Skeletal muscle satellite cell (primary cell): ENCODE data around the gene DDX28.
"Not testable (repeated sequence)": the region's sequence is repeated elsewhere in the genome, so short reads cannot be mapped to it uniquely, and the experiment has no call there.

ENCODE experiments used
- H3K27me3 ChIP-seq: 2 replicates; pipeline ENCODE4 v1.7.0; 2013; ENCODE audit warnings: low read length; ENCODE audit not compliant: control insufficient read depth, insufficient read depth
- H3K36me3 ChIP-seq: 2 replicates; pipeline ENCODE4 v1.7.0; 2013; ENCODE audit warnings: mild to moderate bottlenecking, control low read depth, low read length; ENCODE audit not compliant: insufficient read depth
- H3K4me1 ChIP-seq: 2 replicates; pipeline ENCODE4 v1.7.0; 2013; ENCODE audit warnings: low read length; ENCODE audit not compliant: control insufficient read depth, insufficient read depth
- H3K4me2 ChIP-seq: 2 replicates; pipeline ENCODE4 v1.7.0; 2013; ENCODE audit warnings: mild to moderate bottlenecking, low read length
- H3K4me3 ChIP-seq: 2 replicates; pipeline ENCODE4 v1.7.0; 2013; ENCODE audit warnings: low read length
- H3K9ac ChIP-seq: 2 replicates; pipeline ENCODE4 v1.7.0; 2013; ENCODE audit warnings: mild to moderate bottlenecking, low read depth, low read length, moderate library complexity
- H3K9me3 ChIP-seq: replicated peaks from 2 replicates; pipeline ENCODE4 v1.7.0; 2013; ENCODE audit warnings: mild to moderate bottlenecking, control low read depth, low read length

DDX28 gene

DNA sequence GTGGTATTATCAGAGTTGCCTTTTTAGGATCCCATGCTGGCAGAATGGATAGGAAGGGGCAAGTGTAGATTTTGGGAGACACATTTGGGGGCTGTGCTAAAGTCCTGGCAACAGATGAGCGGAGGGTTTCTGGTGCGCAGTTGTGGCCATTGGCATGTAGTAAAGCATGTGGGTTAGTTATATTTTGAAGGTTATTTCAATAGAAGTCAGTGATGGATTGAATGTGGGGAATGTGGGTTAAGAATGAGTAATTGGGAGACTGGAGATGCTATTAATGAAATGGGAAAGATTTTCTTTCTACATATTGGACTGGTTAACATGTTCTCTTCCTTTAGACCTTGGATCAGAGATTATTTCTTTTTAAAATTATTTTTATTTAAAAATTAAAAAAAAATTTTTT is 10.1 kb upstream of the DDX28 start:
- Histone ChIP-seq H3K4me1 (no peaks in the 10 kb centered on the region), H3K9me3 (no peaks in the 10 kb centered on the region), H3K36me3 (peaks cover 7% of the 10 kb centered on the region), H3K9ac (no peak overlapping the region), H3K4me2 (no peak overlapping the region), H3K4me3 (no peak overlapping the region), H3K27me3 (no peaks in the 10 kb centered on the region)

DNA sequence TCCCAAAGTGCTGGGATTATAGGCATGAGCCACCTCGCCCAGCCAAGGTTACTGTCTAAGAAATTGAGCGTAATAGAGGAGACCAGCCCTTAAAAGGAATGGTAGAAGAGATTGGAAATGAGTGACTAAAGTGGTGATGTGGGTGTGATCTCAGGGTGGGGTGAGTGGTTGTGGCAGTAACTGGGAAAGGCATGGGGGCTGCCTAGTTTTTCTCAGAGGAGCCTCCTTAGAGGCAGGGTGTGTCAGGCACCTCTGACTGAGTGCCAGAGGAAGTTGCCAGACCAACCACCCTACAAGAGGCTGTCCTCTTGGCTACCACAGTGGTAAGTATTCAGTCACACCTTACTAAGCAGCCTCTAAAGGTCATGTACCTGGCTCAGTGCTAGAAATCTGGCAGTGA is 8.9 kb upstream of the DDX28 start:
- H3K36me3 ChIP-seq: peaks cover 7% of the 10 kb centered on the region
- no peak overlapping the region for H3K4me2 ChIP-seq
- H3K4me1 ChIP-seq: no peaks in the 10 kb centered on the region
- H3K9me3 ChIP-seq: no peaks in the 10 kb centered on the region
- H3K9ac ChIP-seq: no peak overlapping the region
- no peaks in the 10 kb centered on the region for H3K27me3 ChIP-seq
- no peak overlapping the region for H3K4me3 ChIP-seq

DNA sequence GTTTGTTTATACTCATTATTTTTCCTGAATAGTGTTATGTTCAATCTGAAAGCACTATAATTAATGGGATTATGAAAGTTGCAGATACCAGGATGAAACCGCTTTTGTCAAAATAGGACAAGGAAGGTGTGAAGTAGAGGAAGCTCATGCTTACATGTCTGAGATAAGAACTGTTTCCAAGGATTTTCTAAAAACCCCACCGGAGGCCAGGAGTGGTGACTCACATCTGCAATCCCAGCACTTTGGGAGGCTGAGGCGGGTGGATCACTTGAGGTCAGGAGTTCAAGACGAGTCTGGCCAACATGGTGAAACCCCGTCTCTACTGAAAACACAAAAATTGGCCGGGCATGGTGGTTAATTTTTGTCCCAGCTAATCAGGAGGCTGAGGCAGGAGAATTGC is 7.1 kb upstream of the DDX28 start:
- not testable (repeated sequence) for H3K36me3 ChIP-seq, H3K4me3 ChIP-seq, H3K4me1 ChIP-seq, H3K27me3 ChIP-seq, H3K9ac ChIP-seq, H3K9me3 ChIP-seq, H3K4me2 ChIP-seq

DNA sequence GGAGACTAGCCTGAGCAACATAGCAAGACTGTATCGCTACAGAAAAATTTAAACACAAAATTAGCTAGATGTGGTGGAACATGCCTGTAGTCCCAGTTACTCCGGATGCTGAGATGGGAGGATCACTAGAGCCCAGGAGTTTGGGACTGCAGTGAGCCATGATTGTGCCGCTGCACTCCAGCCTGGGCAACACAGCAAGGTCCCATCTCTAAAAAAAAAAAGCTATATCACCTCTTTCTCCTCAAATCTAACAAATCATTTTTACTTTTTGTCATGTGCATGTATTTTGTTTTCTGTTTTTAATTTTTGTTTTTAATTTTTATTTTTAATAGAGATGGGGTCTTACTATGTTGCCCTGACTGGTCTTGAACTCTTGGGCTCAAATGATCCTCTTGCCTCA is 6.0 kb upstream of the DDX28 start:
- H3K36me3 ChIP-seq: peaks cover 7% of the 10 kb centered on the region
- no peak overlapping the region for H3K4me3 ChIP-seq
- H3K4me2 ChIP-seq: no peak overlapping the region
- H3K27me3 ChIP-seq: no peaks in the 10 kb centered on the region
- no peak overlapping the region for H3K9ac ChIP-seq
- no peaks in the 10 kb centered on the region for H3K4me1 ChIP-seq
- no peaks in the 10 kb centered on the region for H3K9me3 ChIP-seq

GRCh38 chr16:68022278-68022727 is 729 bp downstream of the DDX28 start:
- Histone ChIP-seq H3K4me3 (peak overlapping the region; percentile 83), H3K4me1 (peaks cover 7% of the 10 kb centered on the region), H3K9me3 (no peaks in the 10 kb centered on the region), H3K4me2 (peak overlapping the region; percentile 92), H3K27me3 (no peaks in the 10 kb centered on the region), H3K36me3 (no peaks in the 10 kb centered on the region), H3K9ac (peak overlapping the region; percentile 92)

GRCh38 chr16:68021490-68021889 is 1.5 kb downstream of the DDX28 start:
- Histone ChIP-seq H3K27me3 (no peaks in the 10 kb centered on the region), H3K4me3 (no peak overlapping the region), H3K4me2 (peak overlapping the region; percentile 92), H3K9ac (no peak overlapping the region), H3K36me3 (no peaks in the 10 kb centered on the region), H3K4me1 (peaks cover 7% of the 10 kb centered on the region), H3K9me3 (no peaks in the 10 kb centered on the region)

DNA sequence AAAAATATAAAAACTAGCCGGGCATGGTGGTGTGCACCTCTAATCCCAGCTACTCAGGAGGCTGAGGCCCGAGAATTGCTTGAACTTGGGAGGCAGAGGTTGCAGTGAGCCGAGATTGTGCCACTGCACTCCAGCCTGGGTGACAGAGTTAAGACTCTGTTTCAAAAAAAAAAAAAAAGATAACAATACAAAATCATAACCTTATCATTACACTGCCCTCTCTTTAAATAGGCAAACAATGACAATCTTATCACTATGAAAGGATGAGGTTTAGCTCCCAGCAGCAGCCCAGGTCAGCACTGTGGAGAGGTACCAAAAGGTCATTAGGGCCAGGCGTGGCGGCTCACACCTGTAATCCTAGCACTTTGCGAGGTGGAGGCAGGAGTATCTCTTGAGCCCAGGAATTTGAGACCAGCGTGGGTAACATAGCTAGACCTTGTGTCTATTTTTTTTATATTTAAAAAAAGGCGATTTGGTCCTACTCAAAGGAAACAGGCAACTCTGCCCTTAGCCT is 3.8 kb downstream of the DDX28 start:
- H3K4me1 ChIP-seq: peaks cover 7% of the 10 kb centered on the region
- H3K36me3 ChIP-seq: no peaks in the 10 kb centered on the region
- no peaks in the 10 kb centered on the region for H3K9me3 ChIP-seq
- peaks cover 2% of the 10 kb centered on the region for H3K27me3 ChIP-seq
- no peak overlapping the region for H3K4me3 ChIP-seq
- no peak overlapping the region for H3K4me2 ChIP-seq
- no peak overlapping the region for H3K9ac ChIP-seq

GRCh38 chr16:68015681-68016080 is 7.4 kb downstream of the DDX28 start, which contains the start of gene DPEP2NB:
DPEP2NB (minus strand) TSS chr16:68015911; CDS start chr16:68015770, 141 bp downstream.
- Histone ChIP-seq H3K4me1 (no peaks in the 10 kb centered on the region), H3K4me2 (no peak within 1 kb of the TSS), H3K27me3 (peaks cover 12% of the 10 kb centered on the region), H3K9me3 (no peaks in the 10 kb centered on the region), H3K9ac (no peak within 1 kb of the TSS), H3K36me3 (no peaks in the 10 kb centered on the region), H3K4me3 (no peak within 1 kb of the TSS)

GRCh38 chr16:68013440-68013839 is 9.6 kb downstream of the DDX28 start:
- H3K4me3 ChIP-seq: no peak overlapping the region
- H3K4me2 ChIP-seq: no peak overlapping the region
- H3K36me3 ChIP-seq: no peaks in the 10 kb centered on the region
- H3K27me3 ChIP-seq: peaks cover 16% of the 10 kb centered on the region
- no peak overlapping the region for H3K9ac ChIP-seq
- no peaks in the 10 kb centered on the region for H3K9me3 ChIP-seq
- H3K4me1 ChIP-seq: no peaks in the 10 kb centered on the region

DNA sequence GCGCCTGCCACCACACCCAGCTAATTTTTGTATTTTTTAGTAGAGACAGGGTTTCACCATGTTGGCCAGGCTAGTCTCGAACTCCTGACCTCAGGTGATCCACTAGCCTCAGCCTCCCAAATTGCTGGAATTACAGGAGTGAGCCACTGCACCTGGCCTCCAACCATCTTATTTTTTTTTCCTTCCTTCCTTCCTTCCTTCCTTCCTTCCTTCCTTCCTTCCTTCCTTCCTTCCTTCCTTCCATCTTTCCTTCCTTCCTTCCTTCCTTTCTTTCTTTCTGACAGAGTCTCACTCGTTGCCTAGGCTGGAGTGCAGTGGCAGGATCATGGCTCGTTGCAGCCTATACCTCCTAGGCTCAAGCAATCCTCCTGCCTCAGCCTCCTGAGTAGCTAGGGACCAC is 13.2 kb downstream of the DDX28 start:
- not testable (repeated sequence) for H3K4me1 ChIP-seq, H3K4me2 ChIP-seq

DNA sequence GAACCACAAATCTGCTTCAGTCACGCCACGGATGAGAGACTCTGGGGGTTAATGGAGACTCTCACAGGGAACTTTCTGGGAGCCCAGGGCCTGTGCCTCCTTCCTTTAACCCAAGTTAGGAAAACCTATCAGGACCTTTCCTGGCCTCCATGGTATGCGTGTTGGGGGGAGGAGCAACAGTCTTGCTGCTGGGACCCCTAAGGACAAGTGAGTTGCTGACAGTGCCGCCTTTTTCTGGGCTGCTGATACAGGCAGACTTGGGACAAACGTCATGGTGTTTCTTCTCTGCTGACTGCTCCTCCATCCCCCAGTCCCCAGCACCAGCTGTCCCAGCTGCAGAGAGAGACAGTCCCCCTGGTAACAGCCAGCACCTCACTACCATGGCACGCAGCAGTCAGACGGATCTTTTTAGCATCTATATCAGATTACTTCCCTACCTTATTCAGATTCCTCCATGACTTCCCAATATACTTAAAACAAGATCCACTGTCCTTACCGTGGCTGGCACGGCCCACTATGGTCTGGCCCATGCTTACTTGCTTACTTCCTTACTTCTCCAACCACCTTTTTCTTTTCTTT is 13.8 kb downstream of the DDX28 start:
- Histone ChIP-seq H3K9ac (no peak overlapping the region), H3K27me3 (peaks cover 14% of the 10 kb centered on the region), H3K4me2 (no peak overlapping the region), H3K36me3 (no peaks in the 10 kb centered on the region), H3K4me3 (no peak overlapping the region), H3K4me1 (no peaks in the 10 kb centered on the region), H3K9me3 (no peaks in the 10 kb centered on the region)

More for the DNA sequence above, 13.2 kb downstream of the DDX28 start:
- not testable (repeated sequence) for H3K4me3 ChIP-seq, H3K9ac ChIP-seq, H3K36me3 ChIP-seq, H3K9me3 ChIP-seq
- H3K27me3 ChIP-seq: peaks cover 16% of the 10 kb centered on the region

GRCh38 chr16:68005786-68006286 is 17.2 kb downstream of the DDX28 start:
- no peak overlapping the region for H3K4me3 ChIP-seq
- no peaks in the 10 kb centered on the region for H3K9me3 ChIP-seq
- H3K36me3 ChIP-seq: no peaks in the 10 kb centered on the region
- no peak overlapping the region for H3K9ac ChIP-seq
- no peaks in the 10 kb centered on the region for H3K4me1 ChIP-seq
- peaks cover 5% of the 10 kb centered on the region for H3K27me3 ChIP-seq
- no peak overlapping the region for H3K4me2 ChIP-seq
